ENCODE measurements around the gene STT3B. TPM values are rescaled to one million over a fixed set of nuclear protein-coding genes. Genes with fewer than 3 reads are reported as not detected.
A peak's percentile ranks its signal among the peaks of the same experiment; 100 is the strongest.

STT3B gene
- total and polyA plus RNA-seq, 12 donors: 37.7 to 113 (median 92.3) TPM

DNA sequence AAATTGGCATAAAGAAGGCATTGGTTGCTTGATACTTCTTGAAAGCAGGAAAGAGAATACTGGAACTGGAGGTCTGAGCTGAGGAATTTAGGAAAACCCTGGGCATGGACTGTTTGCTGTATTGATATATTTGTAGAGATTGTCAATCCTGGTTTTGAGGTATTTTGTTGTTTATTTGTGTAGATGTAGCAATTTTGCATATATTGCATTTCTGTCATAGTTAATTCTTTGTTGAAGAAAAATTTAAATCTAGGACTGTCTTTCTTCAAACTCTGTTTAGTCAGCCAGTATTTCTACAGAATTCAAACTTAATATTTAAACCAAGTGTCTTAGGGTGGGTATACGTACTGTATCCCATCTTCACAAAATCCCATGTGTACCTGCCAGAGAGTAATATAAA is 9.5 kb downstream of the STT3B start:
- no peak for DNase-seq
- H3K9me3 ChIP-seq: no peaks in the 10 kb centered on the region
- peaks cover 0 to 8% (median 0%) of the 10 kb centered on the region in 9 donors for H3K36me3 ChIP-seq
- intact Hi-C loops (cut with DNase I): loop anchor here in 3 of 10 donors (5.0 to 10.0 kb wide), 3 partner anchors 223 to 955 kb away; no protein-coding TSS in a partner anchor
- no peak overlapping the region for H3K4me3 ChIP-seq
- H3K4me1 ChIP-seq: peaks cover 3 to 97% (median 40%) of the 10 kb centered on the region in 9 donors
- ATAC-seq: no peak
- no peaks in the 10 kb centered on the region for H3K27me3 ChIP-seq
- TF ChIP-seq, protein P1, sequence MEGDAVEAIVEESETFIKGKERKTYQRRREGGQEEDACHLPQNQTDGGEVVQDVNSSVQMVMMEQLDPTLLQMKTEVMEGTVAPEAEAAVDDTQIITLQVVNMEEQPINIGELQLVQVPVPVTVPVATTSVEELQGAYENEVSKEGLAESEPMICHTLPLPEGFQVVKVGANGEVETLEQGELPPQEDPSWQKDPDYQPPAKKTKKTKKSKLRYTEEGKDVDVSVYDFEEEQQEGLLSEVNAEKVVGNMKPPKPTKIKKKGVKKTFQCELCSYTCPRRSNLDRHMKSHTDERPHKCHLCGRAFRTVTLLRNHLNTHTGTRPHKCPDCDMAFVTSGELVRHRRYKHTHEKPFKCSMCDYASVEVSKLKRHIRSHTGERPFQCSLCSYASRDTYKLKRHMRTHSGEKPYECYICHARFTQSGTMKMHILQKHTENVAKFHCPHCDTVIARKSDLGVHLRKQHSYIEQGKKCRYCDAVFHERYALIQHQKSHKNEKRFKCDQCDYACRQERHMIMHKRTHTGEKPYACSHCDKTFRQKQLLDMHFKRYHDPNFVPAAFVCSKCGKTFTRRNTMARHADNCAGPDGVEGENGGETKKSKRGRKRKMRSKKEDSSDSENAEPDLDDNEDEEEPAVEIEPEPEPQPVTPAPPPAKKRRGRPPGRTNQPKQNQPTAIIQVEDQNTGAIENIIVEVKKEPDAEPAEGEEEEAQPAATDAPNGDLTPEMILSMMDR (IDR thresholded peaks at IDR 0.05): no peak
- H3K27ac ChIP-seq: no peak overlapping the region
- 89 to 100% methylated on average over 1 of the region's 1 CpG for WGBS, 2 donors

DNA sequence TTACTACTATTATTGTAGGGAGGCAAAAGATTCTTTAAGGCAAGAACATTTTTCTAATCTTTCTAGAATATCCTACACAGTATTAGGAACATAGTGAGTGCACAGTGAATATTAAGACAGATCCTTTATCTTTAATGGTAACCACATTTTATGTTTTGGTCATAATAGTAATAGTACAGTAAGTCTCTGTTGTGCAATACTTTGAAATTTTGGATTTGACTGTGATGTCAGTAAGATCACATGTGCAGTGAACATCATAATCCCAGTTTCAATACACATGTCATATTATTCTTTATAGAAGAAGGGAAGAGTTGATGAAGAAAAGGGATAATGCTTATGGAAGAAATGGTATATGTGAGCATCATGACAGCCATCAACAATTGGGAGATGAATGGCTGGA is 10.7 kb downstream of the STT3B start:
- TF ChIP-seq, protein P1 (IDR thresholded peaks at IDR 0.05): no peak
- Histone ChIP-seq H3K9me3 (no peaks in the 10 kb centered on the region), H3K27ac (no peak overlapping the region), H3K36me3 (peaks cover 0 to 8% (median 0%) of the 10 kb centered on the region in 9 donors), H3K4me3 (no peak overlapping the region), H3K4me1 (peaks cover 3 to 97% (median 42%) of the 10 kb centered on the region in 9 donors), H3K27me3 (no peaks in the 10 kb centered on the region)
- intact Hi-C loops (cut with DNase I): loop anchor here in 3 of 10 donors (5.0 to 10.0 kb wide), 3 partner anchors 221 to 954 kb away; no protein-coding TSS in a partner anchor
- ATAC-seq (no peak), DNase-seq (no peak)

DNA sequence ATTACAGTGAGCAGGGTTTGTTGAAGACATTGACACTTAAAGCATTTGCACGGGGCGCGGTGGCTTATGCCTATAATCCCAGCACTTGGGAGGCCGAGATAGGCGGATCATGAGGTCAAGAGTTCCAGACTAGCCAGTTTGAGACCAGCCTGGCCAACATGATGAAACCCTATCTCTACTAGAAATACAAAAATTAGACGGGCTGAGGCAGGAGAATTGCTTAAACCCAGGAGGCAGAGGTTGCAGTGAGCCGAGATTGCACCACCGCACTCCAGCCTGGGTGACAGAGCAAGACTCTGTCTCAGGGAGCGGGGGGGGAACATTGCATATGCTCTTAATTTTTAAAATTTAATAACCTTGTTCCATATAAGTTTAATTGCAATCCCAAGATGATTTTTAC is 11.9 kb downstream of the STT3B start:
- Histone ChIP-seq H3K4me1 (peaks cover 3 to 89% (median 37%) of the 10 kb centered on the region in 9 donors), H3K4me3 (peak overlapping the region in 1 of 10 donors; percentile 1), H3K36me3 (peaks cover 0 to 8% (median 0%) of the 10 kb centered on the region in 9 donors), H3K27me3 (no peaks in the 10 kb centered on the region), H3K9me3 (no peaks in the 10 kb centered on the region), H3K27ac (peak overlapping the region in 3 of 10 donors; percentile 4 to 10 (median 7))
- intact Hi-C loops (cut with DNase I): loop anchor here in 3 of 10 donors (5.0 to 10.0 kb wide), 4 partner anchors 68 to 953 kb away; no protein-coding TSS in a partner anchor
- DNase-seq: peak in 1 of 2 donors; percentile 22
- TF ChIP-seq, protein P1 (IDR thresholded peaks at IDR 0.05): no peak
- peak in 6 of 8 donors; percentile 25 to 73 (median 52) for ATAC-seq
- WGBS, 2 donors: 51 to 54% methylated on average over 9 of the region's 9 CpGs

DNA sequence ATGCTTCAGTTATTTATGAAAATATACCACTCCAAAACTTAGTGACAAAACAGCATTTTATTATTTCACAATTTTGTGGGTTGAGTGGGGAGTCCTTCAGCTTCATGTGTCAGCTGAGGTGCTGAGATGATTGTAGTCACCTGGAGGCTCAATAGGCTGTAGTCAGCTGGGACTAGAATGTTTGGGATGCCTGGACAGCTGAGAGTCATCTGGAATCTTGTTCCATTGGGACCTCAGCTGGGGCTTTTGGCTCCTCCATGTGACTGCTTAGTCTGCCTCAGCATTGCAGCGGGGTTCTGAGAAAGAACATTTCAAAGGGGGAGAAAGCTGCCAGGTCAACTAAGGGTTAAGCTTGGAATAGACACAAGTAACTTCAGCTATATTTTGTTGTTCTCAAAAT is 13.4 kb downstream of the STT3B start:
- Histone ChIP-seq H3K4me1 (peaks cover 7 to 87% (median 43%) of the 10 kb centered on the region in 9 donors), H3K4me3 (no peak overlapping the region), H3K36me3 (peaks cover 0 to 8% (median 0%) of the 10 kb centered on the region in 9 donors), H3K27ac (no peak overlapping the region), H3K27me3 (no peaks in the 10 kb centered on the region), H3K9me3 (no peaks in the 10 kb centered on the region)
- TF ChIP-seq, protein P1 (IDR thresholded peaks at IDR 0.05): no peak
- intact Hi-C loops (cut with DNase I): loop anchor here in 2 of 10 donors (5.0 to 10.0 kb wide), 3 partner anchors 66 to 781 kb away; no protein-coding TSS in a partner anchor
- DNase-seq (peak in 1 of 2 donors; percentile 28), ATAC-seq (peak in 7 of 8 donors; percentile 37 to 75 (median 71))
- WGBS, 2 donors: 45 to 61% methylated on average over 1 of the region's 1 CpG
